ENCODE measurements around the gene KCNIP1.

DNA sequence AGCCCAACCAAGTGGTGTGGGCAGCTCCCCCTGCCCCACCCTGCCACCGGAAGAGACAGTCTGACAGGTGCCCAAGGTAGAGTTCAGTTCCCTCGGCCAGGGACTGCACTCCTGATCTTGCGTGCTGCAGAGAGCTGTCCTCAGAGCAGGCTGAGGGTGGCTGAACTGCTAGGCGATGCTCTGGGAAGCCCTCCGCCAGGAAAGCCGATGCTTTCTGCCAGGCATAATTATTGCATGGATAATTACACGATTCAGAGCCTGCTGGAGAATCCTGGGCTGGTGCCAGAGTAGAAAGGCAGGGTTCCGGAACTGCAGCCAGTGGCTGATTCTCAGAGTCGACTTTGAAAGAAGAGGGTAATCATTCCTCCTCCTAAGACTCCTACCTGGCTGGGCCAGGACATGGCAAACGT is 19.3 kb downstream of the KCNIP1 start:
- TF ChIP-seq CBFB (CRISPR knock-in tag; IDR thresholded peaks at IDR 0.05) (no peak), CBX5 (CRISPR knock-in tag; IDR thresholded peaks at IDR 0.05; ENCODE audit: borderline replicate concordance) (no peak), CTCF (CRISPR knock-in tag; IDR thresholded peaks at IDR 0.05) (no peak), MED1 (CRISPR knock-in tag; IDR thresholded peaks at IDR 0.05) (no peak), EZH2 (conservative IDR thresholded peaks at IDR 0.05; ENCODE audit: low read depth, low read length) (no peak), NFE2L1 (CRISPR knock-in tag; IDR thresholded peaks at IDR 0.05; ENCODE audit: borderline replicate concordance) (no peak), PHF21A (CRISPR knock-in tag; IDR thresholded peaks at IDR 0.05) (no peak), ZC3H4 (CRISPR knock-in tag; IDR thresholded peaks at IDR 0.05; ENCODE audit: borderline replicate concordance) (no peak), PAWR (CRISPR knock-in tag; IDR thresholded peaks at IDR 0.05; ENCODE audit: borderline replicate concordance) (no peak), RAD21 (CRISPR knock-in tag; IDR thresholded peaks at IDR 0.05) (no peak), ZNF101 (CRISPR knock-in tag; IDR thresholded peaks at IDR 0.05; ENCODE audit: borderline replicate concordance, low read depth) (no peak), JUN (CRISPR knock-in tag; IDR thresholded peaks at IDR 0.05) (no peak), ZNF75D (CRISPR knock-in tag; IDR thresholded peaks at IDR 0.05; ENCODE audit: borderline replicate concordance) (no peak)

Data from HepG2 (cell line).